ENCODE measurements around the gene BRD8.
"Not testable (repeated sequence)": the region's sequence is repeated elsewhere in the genome, so short reads cannot be mapped to it uniquely, and the experiment has no call there.

BRD8 gene

DNA sequence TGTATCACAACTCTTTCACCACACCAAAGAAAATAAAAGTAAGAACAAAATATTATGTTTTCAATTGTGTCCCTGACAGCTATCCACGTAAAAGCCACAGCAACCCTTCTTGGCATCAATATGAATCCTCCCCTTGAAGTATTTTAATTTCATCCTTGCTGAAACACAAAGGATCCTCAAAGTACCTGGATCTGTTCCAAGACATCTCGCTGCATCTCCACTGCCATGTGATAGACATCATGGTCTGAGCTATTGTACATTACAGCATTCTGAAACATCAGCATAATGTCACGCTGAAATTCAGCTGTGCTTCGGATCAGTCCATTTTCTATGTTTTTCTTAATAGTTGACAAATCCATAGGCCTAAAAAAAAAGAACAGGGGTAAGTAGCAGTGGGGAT is 17.7 kb downstream of the BRD8 start:
- DNase-seq, result no peak

DNA sequence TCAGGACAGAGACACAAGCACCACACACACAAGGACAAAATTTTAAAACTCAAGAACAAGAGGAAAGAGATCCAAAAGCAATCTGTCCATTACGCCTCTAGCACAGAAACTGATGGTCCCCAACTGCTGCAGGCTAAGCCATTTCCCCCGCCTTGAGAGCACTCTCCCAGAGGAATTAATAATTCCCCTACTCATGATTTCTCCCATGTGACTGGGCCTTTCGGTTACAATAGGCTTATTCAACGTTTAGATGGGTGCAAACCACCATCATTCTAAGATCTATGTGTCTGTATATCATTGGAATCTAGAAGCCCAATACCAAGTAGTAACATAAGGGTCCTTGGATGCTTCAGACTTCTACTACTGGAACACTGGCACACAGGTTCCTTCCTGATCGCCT is 18.8 kb downstream of the BRD8 start:
- DNase-seq, result no peak

- DNase-seq, result no peak
Observed at GRCh38 chr5:138157626-138158025, 20.8 kb downstream of the BRD8 start.

GRCh38 chr5:138155977-138156376 is 22.5 kb downstream of the BRD8 start:
- DNase-seq, result not testable (repeated sequence)

DNA sequence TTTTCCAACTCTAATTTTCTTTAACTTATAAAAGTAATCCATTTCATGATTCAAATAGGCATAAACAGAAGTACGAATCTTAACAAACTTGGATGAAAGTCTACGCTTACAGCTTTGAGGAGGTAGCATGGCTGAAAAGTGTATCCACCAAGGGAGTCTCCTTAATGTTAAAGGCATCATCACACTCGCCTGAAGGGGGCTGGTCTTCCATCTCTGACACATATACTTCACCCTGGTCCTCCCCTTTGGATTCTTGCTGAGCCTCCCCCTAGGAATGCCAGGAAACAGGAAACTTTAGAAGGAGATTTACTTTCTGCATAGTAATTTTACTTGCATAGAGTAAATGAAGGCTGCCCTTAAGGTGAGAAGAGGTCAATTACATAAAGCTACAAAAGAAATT is 28.9 kb downstream of the BRD8 start:
- DNase-seq, result no peak

- DNase-seq, result peak; percentile 16
Observed at GRCh38 chr5:138148811-138149210, 29.6 kb downstream of the BRD8 start.

GRCh38 chr5:138143578-138143977 is 34.9 kb downstream of the BRD8 start:
- DNase-seq, result not testable (repeated sequence)

- DNase-seq, result no peak
Observed at GRCh38 chr5:138141734-138142133, 36.7 kb downstream of the BRD8 start.

GRCh38 chr5:138140268-138140667 is 38.2 kb downstream of the BRD8 start:
- DNase-seq, result no peak

GRCh38 chr5:138139781-138140090 is 38.7 kb downstream of the BRD8 start:
- peak; percentile 85 for DNase-seq

- peak; percentile 65 for DNase-seq
Observed at GRCh38 chr5:138138949-138139780, 39.3 kb downstream of the BRD8 start, which contains the start of gene NME5. TSS of gene NME5 (minus strand) at chr5:138139428. CDS start at chr5:138138780, 648 bp downstream.

DNA sequence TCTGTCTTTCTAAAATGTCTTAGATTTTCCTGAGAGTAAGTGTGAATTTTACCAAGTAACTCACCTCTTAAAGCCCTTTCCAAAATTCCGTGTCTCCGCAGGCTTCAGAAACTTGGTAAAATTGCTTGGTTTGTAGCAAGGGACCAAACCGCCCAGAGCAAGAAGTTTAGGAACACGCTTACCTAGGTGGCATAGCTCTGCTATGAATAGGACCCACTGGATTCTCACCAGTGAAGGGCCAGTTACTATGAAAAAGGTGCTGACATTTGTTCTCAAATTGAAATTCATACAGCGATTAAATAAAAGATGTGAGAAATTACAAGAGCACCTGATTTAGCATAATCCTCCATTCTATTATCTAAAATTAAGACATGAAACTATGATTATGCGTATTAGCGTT is 45.9 kb downstream of the BRD8 start:
- no peak for DNase-seq

GRCh38 chr5:138129347-138129746 is 49.1 kb downstream of the BRD8 start:
- DNase-seq, result no peak

DNA sequence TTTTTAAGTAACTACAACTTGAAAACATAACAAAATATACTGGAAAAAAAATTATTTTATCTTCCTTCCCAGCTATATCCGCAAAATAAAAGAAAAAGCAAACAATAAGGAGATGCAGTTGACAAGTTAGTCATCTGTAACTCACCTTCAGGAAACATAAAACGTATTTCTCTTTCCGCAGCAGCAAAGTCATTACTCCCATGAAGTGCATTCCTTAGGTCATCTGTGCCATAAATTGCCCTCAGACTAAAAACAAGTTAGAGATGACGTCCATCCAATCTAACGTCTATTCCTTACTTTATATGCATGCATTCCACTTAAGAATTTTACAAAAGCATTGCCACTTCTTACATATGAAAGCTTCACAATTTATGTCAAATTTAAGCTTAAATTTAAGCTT is 50.1 kb downstream of the BRD8 start:
- DNase-seq, result no peak

DNA sequence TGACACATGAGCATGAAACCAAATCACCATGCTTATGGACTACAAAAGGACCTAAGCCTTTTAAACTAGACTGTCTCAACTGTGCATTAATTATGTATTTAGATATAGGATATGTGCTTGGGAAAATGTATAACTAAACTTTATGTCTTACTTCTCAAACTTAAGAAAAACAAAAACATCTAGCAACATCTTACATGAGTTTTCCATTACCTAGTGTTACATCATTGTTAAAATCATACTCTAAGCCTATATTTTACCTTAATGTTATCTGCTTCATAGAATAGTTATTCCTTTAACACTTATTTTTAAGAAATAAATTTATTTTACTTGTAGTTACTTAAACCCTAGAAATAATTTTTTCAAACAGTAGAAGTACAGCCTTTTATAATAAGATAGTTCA is 63.2 kb downstream of the BRD8 start:
- no peak for DNase-seq

- no peak for DNase-seq
Observed at GRCh38 chr5:138111937-138112336, 66.5 kb downstream of the BRD8 start.

- DNase-seq, result no peak
Observed at GRCh38 chr5:138111181-138111580, 67.2 kb downstream of the BRD8 start.

DNA sequence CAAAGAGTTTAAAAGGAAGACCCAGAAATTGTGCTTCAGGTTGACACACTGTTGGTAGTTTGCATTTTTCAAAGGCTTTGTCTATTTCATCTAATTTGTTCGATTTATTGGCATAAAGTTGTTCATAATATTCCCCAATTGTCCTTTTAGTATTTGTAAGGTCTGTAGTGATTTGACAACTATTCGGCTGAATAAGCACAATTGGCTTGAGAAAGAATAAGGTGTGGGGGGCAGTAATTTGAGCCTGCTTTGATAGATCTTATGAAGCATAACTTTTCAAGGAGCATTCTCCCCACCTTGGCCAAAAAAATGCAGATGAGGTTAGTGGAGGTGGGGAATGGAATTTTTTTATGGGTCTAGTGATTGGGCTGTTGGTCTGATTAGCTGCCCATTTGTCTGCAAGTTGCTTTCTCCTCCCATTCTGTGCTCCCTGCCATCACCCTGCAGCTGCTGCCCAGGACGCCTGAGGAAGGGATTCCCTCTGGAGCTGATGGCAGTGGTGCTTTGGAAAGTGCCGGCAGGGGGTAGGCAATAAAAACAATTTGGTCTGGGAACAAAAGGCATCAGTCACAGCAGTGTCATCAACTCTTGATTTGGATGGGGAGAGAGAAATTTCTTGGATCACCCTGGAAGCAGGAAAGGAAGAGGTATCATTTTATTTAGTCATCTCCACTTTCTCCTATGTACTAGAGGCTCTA is 68.0 kb downstream of the BRD8 start:
- no peak for DNase-seq

- DNase-seq, result peak; percentile 15
Observed at GRCh38 chr5:138109463-138110265, 68.8 kb downstream of the BRD8 start.

DNA sequence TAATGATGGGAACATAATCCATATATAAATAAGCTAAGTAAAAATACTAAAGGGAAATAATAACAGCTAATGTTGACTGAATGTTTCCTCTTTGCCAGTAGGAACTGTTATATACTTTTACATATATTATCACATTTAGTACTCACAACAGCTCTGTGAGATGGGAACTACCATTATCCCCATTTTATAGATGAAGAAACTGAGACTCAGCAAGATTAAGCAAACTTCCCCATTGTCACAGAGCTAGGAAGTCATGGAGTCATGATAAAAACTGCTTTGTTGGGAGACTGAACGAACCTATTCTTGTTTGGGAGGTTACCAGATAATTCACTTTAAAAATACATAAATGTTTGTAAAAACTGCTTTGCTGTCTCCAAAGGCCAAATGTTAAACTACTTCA is 71.2 kb downstream of the BRD8 start:
- DNase-seq, result no peak

GRCh38 chr5:138105709-138106108 is 72.7 kb downstream of the BRD8 start:
- no peak for DNase-seq

DNA sequence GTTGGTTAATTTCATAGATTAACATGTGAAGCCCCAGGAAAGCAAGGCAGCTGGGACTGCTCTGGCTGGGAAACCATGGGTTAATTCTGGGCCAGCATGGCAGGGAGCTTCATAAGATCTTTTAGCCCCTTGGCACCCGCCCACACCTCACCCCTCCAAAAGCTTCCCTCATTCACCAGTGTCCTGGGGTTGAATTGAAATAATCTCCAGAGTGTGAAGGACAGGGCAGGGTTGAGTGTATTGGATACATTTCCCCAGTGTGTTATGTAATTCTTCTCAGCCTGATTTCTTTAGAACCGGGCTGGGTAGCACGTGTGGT is 75.2 kb downstream of the BRD8 start:
- DNase-seq, result no peak

- no peak for DNase-seq
Observed at GRCh38 chr5:138102454-138103318, 75.7 kb downstream of the BRD8 start.

Data from hematopoietic multipotent progenitor cell treated with erythropoietin and hydrocortisone succinate and interleukin-3 and kit ligand, for 4 days (in vitro differentiated cells).